NCI-H1105 treated with DMSO at 0.1 percent for 48 hours (cell line): ENCODE measurements around the gene NAV2.
A peak's percentile ranks its signal among the peaks of the same experiment; 100 is the strongest.
"Not testable (repeated sequence)": the region's sequence is repeated elsewhere in the genome, so short reads cannot be mapped to it uniquely, and the experiment has no call there.

ENCODE experiments used
- DNase-seq: peaks from one replicate; lab custom pipeline; 2025; lab: John Stamatoyannopoulos, UW

Gene NAV2

DNA sequence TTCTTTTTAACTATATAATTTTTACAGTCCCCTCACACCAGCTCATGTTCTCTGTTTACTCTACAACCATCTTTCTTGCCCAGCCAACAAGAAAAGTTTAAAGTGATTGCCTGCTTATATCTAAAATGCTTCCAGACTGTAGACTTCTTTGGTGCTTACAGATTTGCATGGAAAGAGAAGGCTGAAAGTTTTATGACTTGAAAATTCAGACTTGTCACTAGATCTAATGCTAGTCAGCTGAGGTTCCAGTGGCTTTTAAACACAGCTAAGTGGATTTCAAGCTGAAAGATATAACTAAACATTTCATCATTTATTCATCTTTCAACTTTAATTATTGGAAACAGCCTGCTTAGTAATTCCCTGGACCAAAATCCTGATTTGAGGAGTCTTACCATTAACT is 178.4 kb downstream of the NAV2 start:
- DNase-seq = no peak

DNA sequence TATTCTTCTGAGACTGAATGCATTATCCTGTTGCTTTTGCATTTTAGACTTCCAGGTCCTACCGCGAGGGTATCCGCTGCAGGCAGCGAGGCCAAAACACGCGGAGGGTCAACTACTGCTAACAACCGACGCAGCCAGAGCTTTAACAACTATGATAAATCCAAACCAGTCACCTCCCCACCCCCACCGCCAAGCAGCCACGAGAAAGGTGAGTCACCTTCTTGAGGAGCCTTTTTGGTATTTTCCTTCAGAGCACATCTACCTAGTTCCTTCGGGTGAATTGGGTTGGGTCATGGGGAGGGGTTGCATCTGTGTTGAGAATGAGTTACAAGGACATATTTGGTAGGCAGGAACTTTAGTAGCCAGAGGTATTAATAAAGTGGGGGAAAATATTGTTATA is 179.8 kb downstream of the NAV2 start:
- DNase-seq = no peak

DNA sequence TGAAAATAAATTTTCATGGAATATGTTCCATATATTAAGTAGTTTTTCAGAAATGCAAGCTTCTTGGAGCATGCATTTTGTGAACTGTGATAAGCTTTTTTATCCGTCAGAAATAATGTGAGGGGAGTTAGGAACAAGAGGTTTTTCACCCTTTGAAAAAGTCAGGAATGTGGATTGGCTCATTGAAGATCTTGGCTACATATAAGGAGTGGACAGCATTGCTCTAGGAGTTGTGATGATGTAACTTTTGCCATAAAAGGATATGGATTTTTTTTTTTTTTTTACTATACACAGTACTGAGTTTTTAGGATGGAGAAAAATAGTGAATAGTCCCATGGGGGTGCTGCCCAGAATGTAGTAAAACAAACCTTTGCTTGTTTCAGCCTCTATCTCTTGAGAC is 180.2 kb downstream of the NAV2 start:
- DNase-seq = no peak

DNA sequence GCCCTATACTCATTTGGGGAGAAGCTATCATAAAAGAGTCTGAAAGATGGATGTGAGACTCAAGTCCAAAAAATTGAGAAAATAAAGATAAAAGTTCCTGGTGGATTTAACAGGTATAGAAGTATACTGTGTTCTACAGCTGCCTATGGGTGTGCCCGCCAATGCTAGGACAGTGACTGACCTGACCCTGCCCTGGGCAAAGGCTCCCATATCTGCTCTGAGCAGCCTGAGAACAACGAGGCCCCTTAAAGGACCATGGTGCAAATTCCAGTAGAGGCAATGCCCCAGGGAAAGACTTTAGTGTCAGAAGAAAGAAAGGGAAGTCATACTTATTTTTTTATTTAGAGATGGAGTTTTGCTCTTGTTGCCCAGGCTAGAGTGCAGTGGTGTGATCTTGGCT is 181.8 kb downstream of the NAV2 start:
- no peak for DNase-seq

DNA sequence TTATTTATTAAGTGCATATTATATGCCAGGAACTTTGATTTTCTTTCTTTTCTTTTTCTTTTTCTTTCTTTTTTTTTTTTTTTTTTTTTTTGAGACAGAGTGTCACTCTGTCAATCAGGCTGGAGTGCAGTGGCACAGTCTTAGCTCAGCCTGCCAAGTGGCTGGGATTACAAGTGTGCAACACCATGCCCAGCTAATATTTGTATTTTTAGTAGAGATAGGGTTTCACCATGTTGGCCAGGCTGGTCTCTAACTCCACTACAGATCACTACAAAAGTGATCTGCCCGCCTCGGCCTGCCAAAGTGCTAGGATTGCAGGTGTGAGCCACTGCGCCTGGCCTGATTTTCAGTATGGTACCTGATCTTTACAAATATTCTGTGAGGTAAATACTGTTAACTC is 182.4 kb downstream of the NAV2 start:
- DNase-seq = not testable (repeated sequence)

DNA sequence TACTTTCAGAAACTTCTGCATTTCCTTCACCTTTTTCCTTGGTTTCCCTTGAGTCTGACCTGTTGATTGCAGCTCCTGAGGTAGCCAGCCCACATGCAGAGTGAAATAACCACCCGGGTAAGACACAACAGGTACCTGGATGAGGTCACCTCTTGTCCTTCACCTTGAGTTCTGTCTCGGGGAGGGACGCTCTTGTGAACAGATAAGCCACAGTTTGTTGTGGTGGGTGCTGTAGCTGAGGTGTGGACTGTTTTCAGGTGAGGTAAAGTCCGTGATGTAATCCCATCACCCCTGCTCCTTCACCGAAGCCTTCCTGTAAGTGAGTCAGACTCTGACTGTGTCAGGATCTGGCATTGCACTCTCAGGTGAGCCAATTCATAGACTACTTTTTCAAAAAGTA is 183.1 kb downstream of the NAV2 start:
- no peak for DNase-seq

DNA sequence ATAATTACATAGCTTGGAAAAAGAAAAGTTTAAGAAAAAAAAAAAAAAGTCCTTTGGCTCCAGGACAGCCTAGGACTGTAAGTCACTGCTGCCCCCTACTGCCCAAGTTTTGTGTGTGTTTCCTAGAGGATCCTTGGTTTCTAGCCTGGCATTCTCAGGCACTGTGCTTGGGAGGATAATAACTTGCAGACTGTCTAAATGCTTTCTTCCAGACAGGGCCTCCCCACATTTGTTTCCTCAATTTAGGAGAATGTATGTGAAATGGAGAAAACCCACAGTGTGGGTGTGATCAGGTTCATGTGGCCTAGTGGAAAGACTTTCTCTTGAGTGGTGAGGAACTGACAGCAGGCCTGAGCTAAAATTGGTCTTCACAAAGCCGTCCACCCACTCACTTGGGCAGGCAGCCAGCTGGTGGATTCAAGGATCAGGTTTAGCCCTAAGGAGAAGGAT is 191.0 kb downstream of the NAV2 start:
- peak; percentile 68 for DNase-seq

DNA sequence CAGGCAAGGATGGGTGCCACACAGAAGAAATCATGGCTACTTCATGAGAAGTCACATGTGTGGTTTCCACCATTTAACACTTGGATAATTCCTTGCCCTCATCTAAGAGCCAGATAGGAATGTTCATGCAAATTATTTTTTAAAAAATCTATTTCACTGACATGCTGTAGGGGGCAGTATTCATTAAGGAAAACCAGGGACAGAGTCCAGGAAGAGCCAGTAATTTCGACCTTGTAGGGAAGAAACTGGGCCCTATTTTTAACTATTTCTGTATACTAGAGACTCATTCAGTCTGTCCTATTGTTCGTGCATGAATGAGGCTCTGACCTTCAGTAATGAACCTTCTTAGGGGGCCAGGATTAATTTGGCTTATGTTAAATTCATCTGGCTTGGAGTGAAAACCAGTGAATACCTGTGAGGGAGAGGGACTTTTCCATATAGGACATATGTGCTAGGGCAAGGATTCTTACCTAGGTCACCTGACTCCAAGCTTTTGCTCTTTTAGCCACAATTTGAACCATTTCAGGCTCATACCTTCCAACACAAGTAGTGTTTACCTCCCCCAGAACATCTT is 192.7 kb downstream of the NAV2 start:
- DNase-seq = peak; percentile 55

DNA sequence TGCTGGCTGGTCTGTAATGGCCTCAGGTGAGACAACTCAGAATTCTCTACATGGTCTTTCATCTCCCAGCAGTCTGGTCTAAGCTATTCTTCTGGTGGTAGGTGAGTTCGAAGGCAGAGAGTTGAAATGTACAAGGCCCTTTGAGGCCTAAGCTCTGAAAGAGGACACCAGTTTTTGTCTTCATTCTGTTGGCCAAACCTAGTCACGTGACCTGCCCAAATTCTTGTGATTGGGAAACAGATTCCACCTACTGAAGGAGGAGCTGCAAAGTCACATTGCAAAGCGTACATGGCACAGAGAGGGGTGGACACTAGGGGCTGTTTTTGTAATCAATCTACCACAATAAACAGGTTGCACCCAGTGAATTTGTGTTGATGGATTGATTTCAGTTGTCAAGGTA is 193.5 kb downstream of the NAV2 start:
- DNase-seq = no peak

DNA sequence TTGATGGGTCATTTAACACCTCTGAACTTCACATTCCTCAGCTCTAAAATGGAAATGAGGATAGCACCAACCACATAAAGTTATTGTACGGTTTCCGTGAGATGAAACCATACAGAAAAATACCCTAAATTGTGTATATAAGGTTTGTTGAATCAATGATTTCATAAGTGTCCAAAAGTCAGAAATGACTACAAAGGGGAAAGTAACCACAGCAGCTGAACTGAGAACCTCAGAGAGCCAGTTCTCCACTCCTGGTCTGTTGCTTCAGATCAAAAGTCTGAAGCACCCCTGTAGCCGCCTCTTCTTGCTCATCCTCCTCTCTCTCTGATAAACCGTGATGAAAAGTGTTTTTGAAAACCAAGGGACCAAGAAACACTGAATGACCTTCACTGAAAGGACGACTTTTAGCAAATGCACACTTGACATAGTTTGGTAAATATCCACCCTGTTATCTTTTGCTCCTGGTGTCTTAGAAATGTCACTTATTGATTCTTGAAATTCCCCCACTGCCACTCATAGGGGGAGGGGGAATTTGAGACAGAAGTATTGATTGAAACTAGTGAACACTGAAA is 194.5 kb downstream of the NAV2 start:
- no peak for DNase-seq

DNA sequence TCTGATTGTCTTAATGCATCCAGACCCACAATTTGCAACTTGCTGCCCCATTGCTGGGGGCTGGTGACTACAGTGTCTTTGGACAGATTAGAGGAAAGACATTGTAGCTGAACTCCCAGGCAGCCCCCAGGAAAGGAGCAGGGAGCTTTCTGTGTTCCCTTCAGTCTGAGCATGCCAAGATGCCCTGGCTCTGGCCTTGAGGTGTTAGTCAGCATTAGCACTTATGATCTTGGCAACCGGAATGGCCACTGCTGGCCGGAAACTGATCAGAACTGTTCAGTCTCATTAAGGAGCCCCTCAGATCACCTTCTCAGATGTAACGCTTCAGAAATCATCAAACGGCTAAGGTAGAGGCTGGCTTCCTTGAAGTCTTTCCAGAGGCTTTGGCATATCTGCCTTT is 195.2 kb downstream of the NAV2 start:
- DNase-seq = no peak

DNA sequence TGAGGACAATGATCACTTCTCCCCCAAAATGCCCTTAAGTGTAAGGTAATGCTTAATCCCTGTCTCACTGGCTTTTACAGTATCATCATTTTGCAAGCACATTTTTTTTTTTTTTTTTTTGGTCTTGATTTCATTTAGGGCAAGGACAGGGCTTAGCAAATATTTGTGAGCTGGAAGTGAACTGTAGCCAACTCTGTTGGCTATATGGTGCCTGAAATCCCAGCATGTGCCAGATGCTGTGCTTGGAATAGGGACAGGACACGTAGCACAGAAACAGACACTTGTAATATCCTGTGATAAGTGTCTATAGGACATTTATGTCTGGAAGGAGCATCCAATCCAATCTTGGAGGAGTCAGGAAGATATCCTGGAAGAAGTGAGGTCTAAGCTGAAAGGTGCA is 198.3 kb downstream of the NAV2 start:
- DNase-seq = no peak

DNA sequence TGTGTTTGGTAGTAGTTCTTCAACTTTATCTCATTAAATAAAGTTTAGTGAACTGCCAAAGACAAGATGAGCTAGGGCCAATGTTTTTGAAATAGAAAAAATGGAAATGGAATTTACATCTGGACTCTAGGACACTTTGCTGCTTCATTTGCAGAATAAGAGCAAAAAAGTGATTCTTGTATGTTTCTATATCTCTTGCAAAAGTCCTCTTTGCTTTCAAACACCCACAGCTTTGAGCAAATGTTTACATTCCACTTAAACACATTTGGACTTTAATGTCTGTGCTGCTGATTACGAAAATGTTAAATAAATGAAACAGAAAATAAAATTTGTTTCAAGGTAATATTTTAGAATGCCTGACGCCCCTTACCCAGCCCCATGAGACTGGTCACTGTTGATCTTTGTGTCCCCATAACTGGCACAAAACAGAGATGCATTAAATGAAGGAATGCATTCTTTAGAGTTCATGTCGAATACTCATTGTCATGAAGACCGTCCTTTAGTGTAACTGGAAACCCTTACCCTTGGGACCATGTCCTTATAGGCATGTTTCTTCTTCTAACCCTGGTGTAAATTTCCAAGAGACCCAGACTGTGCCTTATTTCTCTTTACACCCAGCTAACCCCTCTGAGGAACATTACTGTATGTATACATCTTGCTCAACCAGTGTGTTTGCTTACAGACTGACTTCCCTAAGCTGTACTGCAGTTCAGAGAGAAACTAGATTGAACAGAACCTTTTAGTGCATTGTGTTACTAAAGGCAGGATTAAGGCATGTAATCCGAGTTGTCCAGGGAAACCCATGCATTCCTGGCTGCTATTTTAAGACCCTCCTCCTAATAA is 199.7 kb downstream of the NAV2 start:
- no peak for DNase-seq

DNA sequence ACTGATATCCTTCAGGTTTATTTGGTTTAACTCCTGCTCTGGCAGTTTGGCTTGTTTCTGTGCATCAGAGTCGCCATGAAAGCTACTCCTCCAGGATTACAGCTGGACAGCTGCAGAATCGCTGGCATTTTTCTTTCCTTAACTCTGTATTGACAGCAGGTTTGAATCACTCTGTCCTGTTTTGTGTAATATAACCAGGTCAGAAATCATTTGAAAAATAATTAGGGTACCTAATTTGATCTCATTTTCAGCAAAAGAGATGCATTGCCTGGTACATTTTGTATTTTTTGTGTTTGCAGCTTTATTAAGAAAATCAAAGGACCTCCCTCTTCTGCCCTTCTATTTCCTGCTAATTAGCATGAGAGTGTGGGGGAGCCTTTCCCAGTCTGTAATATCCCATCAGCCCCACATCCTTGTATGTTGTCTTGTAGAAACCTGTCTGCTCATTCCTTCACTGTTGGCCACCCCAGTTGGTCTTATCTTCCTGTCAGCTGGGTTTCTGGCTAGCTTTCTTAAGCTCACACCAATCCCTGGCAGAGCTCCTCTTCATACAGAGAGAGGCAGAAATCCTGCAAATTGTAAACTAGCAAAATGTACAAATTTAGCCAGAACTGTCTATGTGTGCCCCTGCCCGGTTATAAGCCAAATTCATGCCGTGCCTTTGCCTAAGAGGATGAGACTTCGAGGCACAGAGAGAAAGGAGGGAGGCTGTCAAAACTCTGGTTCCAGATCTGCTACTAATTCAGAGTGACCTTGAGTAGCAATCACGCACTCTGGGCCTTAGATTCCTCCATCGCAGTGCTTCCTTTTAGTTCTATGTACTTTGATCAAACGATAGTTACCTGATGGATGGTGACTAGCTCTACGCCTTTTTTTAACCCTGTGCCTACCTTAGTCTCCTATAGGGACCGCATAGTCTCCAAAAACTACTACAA is 200.6 kb downstream of the NAV2 start:
- no peak for DNase-seq

DNA sequence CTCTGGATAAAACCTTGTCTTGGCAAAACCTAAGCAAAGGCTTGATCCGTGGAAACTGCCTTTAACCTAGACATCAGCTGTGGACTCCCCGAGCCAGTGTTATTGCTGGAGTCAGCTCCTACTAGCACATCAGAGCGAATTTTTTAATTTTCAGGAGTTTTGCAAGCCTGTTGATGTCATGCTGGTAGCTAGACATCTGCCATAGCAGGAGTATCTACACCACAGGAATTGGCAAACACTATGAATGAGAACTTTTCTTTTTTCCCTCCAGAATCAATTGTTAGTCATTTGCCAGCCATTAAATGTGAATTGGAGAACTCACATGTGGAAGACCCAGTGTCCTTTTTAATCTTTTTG is 201.2 kb downstream of the NAV2 start:
- DNase-seq = no peak

DNA sequence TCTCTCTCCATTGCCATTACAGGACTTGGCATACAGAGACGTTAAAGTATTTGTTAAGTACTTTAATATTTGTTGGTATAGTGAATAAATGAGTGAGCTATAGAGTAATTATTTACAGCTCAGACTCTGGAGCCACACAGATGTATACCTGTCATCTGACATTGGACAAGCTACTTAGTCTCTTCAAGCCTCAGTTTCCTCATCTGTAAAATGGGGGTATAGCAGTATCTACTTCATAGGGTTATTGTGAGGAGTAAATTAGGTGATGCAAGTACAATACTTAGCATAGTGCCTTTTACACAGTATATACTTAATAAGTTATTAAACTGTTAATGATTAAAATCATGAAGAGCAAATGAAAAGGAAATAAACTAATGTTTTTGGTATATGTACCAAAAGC is 203.2 kb downstream of the NAV2 start:
- no peak for DNase-seq

DNA sequence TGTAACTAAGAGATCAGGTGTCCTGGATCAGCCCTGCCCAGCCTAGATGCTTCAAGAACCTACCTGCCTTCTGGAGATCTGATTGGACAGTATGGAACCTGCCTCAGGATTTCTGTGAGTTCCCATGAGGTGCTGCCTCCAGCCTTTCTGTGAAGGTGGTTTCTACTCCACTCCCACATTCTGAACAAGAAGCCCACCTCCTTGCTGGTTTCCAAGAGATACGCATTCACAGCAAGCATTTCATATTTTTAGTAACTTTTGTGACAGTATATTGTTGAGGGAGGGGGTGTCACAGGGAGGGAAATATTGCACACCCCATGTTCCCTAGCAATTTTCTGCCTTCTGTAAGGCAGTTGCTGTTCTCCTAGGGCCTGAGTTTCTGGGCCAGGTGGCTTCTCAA is 204.4 kb downstream of the NAV2 start:
- DNase-seq = no peak

DNA sequence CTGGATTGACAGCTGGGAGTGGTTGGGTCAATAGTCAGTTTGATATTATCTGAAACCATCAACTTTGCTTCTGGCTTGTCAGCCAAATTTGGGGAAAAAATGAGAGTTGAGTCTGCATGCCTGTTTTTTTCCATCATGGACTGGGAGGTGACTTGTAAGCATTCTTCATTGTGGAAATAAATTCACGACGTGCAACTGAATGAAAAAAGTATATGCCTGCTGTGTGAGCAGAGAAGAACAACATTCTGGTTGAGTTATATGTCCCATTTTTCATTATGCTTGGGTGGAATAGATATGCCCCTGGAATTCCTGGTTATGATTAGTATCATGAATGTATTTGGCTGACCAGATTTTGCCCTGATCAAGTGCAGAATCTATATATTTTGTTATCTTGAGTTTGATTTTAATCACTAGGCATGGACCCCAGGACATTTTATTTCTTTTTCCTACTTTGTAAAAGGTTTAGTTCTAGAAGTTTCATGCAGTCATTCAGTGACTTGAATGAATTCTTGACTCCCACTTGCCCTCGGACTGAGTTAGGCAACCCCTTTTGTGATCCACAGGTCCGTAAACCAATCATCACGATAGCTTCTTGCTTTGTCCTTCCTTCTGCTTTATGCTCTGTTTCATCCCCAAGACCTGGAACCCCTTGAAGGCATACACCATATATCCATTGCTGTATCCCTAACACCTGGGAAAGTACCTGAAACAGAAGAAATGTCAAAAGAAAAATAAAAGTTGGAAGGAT is 205.8 kb downstream of the NAV2 start:
- no peak for DNase-seq

DNA sequence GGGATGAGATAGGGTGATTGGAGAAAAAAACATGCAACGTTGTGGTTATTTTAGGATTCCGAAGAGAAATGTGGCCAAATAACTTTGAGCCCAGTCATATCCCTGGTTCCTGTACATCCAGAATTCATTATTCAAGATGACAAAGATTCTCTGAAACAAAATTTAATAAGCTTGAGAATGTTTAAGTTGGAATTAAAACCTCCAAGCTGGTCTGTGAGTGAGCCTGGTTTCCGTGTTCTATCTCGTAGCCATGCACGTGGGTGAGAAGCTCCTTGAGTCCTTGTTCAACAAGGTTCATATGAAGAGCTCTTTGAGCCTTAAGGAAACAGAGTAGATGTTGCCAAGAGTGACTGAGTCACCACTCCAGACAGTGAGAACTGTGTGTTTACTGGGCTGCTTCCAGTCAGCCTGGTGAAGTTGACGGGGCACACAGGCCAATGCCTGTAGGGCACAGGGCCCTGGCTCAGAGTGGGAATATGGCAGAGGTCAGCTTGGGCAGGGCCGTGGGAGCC is 206.5 kb downstream of the NAV2 start:
- DNase-seq = no peak

DNA sequence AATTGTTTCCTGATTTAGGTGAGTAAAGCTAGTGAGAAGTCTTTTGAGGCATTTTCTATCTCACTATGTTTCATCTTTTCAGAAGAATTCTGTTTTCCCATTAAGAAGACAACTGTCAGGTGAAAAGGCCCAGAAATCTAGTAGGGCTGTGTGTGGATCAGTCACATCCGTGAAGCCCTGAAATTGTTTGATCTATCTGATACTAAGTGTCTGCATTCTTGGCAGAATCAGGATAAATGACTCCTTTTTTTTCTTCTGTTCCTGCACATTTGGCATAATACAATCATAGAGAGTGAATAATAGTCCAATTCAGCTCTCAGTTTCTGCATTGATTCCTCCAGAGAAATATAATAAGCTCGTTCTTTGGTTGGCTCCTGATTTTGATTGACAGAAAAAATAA is 208.3 kb downstream of the NAV2 start:
- DNase-seq = no peak

DNA sequence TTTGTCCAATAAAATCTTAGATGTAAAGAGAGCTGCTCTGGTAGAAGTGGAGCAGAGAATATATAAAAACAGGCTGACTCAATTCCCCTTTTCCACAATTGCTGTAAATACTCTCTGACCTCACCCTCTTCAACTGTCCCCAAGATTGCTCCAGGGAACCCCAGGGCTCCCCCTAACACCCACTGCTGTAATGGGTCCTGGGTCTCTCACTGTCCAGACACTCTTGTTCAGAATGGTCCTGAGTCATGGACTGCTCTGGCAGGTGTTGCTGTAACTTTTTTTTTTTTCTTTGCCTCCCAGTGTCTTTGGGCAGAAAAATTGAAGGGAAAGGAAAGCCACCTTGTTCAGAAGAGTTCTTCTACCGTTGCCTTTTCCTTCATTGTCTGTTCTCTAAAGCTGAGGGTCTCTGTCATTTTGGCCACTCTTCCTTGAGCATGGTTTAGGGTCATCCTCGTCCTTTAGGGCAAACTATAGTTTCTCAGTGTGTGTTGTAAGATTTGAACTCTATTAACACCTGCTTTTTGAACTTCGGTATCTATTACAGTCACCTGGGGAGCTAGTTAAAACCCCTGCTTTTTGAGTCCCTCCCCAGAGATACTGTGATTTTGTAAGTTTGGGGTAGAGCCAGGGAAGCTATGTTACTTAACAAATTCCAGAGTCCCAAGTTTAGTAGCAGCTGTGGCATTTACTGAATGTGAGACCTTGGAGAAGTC is 209.5 kb downstream of the NAV2 start:
- DNase-seq = no peak
